M059J (cell line): ENCODE results near the gene DHX8. TPM values are rescaled to one million over a fixed set of nuclear protein-coding genes. Genes with fewer than 3 reads are reported as not detected.
"Not testable (repeated sequence)": the region's sequence is repeated elsewhere in the genome, so short reads cannot be mapped to it uniquely, and the experiment has no call there.

Experiments used
- DNase-seq: peaks from one replicate; pipeline ENCODE4 v3.0.0-alpha.2; 2012; ENCODE audit warnings: low read depth
- total RNA-seq: library from RNA; depleted of rRNA; stranded (reverse); fragments of >200 nt; shearing (Covaris generic); gene quantifications from 2 replicates; pipeline ENCODE4 v1.2.3, GENCODE V29; 2014

DHX8 gene
- total RNA-seq, 1 experiment from 2014 or later, result 53.7 TPM

- no peak for DNase-seq
Observed at GRCh38 chr17:43461185-43461584, 22.6 kb upstream of the DHX8 start.

DNA sequence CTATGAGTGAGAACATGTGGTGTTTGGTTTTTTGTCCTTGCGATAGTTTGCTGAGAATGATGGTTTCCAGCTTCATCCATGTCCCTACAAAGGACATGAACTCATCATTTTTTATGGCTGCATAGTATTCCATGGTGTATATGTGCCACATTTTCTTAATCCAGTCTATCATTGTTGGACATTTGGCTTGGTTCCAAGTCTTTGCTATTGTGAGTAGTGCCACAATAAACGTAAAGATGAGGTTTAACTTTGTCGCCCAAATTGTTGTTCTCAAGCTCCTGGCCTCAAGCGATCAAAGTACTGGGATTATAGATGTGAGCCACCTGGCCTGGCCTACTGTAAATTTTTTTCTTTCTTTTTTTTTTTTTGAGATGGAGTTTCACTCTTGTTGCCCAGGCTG is 21.2 kb upstream of the DHX8 start:
- not testable (repeated sequence) for DNase-seq

GRCh38 chr17:43463241-43463640 is 20.5 kb upstream of the DHX8 start:
- DNase-seq, result no peak

DNA sequence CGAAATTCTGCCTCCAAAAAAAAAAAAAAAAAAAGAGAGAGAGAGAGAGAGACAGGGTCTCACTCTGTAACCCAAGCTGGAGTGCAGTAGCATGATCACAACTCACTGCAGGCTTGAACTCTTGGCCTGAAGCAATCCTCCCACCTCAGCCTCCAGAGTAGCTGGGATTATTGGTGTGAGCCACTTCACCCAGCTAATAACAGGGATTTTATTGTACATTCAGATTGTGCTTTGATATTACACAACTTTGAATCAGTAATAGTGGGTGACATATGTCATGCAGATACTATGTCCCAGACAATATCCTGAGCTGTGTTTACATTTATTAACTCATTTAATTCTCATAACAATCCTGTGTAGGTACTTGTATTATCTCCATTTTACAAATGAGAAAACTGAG is 19.7 kb upstream of the DHX8 start:
- no peak for DNase-seq

DNA sequence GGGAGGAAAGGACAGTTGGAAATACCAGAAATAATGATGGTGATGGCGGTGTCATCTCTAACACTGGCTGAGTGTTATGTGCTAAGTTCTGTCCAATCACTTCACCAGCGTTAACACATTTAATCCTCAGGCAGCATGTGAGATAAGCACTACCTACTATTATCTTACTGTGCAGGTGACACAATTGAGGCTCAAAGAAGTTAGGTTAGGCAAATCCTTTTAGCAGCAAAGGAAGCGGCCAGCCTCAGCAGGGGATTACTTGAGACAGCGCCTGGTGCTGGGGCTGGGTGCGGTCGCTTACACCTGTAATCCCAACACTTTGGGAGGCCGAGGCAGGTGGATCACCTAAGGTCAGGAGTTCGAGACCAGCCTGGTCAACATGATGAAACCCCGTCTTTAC is 18.7 kb upstream of the DHX8 start:
- no peak for DNase-seq

GRCh38 chr17:43467981-43468581 is 15.7 kb upstream of the DHX8 start:
- peak; percentile 82 for DNase-seq

- peak; percentile 96 for DNase-seq
Observed at GRCh38 chr17:43468691-43469139, 15.1 kb upstream of the DHX8 start.

GRCh38 chr17:43469145-43469544 is 14.6 kb upstream of the DHX8 start:
- DNase-seq, result peak; percentile 99

GRCh38 chr17:43471585-43472160 is 12.1 kb upstream of the DHX8 start:
- DNase-seq, result peak; percentile 36

GRCh38 chr17:43475494-43476089 is 8.2 kb upstream of the DHX8 start:
- no peak for DNase-seq

DNA sequence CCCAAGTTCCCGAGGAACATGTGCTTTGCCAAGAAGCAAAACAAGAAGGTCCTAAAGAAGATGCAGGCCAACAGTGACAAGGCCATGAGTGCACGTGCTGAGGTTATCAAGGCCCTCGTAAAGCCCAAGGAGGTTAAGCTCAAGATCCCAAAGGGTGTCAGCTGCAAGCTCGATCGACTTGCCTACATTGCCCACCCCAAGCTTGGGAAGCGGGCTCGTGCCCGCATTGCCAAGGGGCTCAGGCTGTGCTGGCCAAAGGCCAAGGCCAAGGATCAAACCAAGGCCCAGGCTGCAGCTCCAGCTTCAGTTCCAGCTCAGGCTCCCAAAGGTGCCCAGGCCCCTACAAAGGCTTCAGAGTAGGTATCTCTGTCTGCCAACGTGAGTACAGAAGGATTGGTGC is 7.5 kb upstream of the DHX8 start:
- DNase-seq, result not testable (repeated sequence)

- DNase-seq, result no peak
Observed at GRCh38 chr17:43477832-43478634, 5.7 kb upstream of the DHX8 start.

DNA sequence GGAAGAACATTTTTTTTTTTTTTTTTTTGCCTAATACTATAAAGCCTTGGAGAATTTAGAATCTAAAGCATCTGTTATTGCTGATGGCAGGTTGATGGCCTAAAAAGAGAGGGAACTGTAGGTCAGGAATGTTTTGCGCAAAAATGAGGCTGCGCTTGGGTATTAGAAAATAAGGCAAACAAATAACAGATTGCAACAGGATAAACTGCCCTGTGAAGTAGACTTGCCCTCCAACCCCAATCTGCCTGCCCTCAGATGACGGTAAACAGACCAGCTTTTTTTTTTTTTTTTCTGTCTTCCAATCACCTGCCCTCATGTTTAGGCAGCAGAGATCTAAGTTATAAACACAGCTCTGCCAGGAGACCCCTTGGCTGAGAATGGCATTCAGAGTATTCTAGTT is 3.8 kb upstream of the DHX8 start:
- DNase-seq, result no peak

- DNase-seq, result no peak
Observed at GRCh38 chr17:43482103-43483012, 1.4 kb upstream of the DHX8 start.

GRCh38 chr17:43490621-43491020 is 6.8 kb downstream of the DHX8 start:
- no peak for DNase-seq

GRCh38 chr17:43509440-43509839 is 25.7 kb downstream of the DHX8 start:
- DNase-seq, result not testable (repeated sequence)

DNA sequence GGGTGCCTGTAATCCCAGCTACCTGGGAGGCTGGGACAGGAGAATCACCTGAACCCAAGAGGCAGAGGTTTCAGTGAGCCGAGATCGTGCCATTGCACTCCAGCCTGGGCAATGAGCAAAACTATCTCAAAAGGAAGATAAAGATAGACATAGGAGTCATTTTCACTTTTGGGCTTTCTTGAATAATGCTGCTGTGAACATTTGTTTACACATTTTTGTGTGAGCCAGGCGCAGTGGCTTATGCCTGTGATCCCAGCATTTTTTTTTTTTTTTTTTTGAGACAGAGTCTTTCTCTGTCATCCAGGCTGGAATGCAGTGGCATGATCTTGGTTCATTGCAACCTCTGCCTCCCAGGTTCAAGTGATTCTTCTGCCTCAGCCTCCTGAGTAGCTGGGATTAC is 27.4 kb downstream of the DHX8 start:
- not testable (repeated sequence) for DNase-seq

GRCh38 chr17:43515656-43516055 is 31.9 kb downstream of the DHX8 start:
- DNase-seq, result peak; percentile 12

- no peak for DNase-seq
Observed at GRCh38 chr17:43517161-43517560, 33.4 kb downstream of the DHX8 start.

- peak; percentile 41 for DNase-seq
Observed at GRCh38 chr17:43517615-43518386, 34.0 kb downstream of the DHX8 start.

GRCh38 chr17:43521389-43521788 is 37.6 kb downstream of the DHX8 start:
- DNase-seq, result no peak
